ENCODE measurements around the gene GPS1.

DNA sequence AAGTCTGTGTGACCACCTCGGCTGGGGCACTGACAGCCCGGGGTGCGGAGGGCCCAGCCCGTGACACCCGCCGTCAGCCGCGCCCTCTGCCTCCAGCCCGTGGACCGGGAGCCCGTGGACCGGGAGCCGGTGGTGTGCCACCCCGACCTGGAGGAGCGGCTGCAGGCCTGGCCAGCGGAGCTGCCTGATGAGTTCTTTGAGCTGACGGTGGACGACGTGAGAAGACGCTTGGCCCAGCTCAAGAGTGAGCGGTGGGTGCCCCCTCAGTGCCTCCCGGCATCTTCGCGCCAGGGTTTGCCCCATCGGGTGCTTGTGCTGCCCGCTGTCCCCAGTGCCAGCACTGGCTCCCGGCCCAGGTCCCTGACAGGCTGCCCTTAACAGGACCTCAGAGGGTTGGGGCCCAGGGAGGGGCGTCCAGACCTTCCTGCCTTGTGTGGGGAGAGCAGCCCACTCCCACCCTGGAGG is 42.7 kb upstream of the GPS1 start:
- TF ChIP-seq EZH2 (IDR thresholded peaks at IDR 0.05; ENCODE audit: borderline replicate concordance): no peak
- TF ChIP-seq, protein P1, sequence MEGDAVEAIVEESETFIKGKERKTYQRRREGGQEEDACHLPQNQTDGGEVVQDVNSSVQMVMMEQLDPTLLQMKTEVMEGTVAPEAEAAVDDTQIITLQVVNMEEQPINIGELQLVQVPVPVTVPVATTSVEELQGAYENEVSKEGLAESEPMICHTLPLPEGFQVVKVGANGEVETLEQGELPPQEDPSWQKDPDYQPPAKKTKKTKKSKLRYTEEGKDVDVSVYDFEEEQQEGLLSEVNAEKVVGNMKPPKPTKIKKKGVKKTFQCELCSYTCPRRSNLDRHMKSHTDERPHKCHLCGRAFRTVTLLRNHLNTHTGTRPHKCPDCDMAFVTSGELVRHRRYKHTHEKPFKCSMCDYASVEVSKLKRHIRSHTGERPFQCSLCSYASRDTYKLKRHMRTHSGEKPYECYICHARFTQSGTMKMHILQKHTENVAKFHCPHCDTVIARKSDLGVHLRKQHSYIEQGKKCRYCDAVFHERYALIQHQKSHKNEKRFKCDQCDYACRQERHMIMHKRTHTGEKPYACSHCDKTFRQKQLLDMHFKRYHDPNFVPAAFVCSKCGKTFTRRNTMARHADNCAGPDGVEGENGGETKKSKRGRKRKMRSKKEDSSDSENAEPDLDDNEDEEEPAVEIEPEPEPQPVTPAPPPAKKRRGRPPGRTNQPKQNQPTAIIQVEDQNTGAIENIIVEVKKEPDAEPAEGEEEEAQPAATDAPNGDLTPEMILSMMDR (IDR thresholded peaks at IDR 0.05; ENCODE audit: poor library complexity): no peak
- TF ChIP-seq EZH2phosphoT487 (IDR thresholded peaks at IDR 0.05; ENCODE audit: low read depth, severe bottlenecking, unreplicated experiment): no peak
